GM12878 (cell line): ENCODE measurements around the gene PMP22. TPM values are rescaled to one million over a fixed set of nuclear protein-coding genes. Genes with fewer than 3 reads are reported as not detected.

Experiments used
- ATAC-seq: fragments of 200-7000 bp; cut with Tn5 transposase; 3 replicates; pipeline ENCODE4 v1.9.1; 2020; ENCODE audit warnings: mild to moderate bottlenecking, moderate library complexity
- BruUV-seq: library from RNA; stranded (reverse); fragments of 400-500 nt; replicated peaks from 2 replicates; lab custom pipeline; 2021; lab: Mats Ljungman, UMichigan
- CTCF ChIA-PET: fragments of 300-600 bp; sonication (Branson Sonifier 250); formaldehyde crosslinking; extraction: SDS; loops from one replicate; lab custom pipeline; 2021; ENCODE audit warnings: inconsistent platforms; lab: Yijun Ruan, JAX
- POLR2A ChIA-PET: fragments of 350-600 bp; formaldehyde crosslinking; extraction: SDS; loops from one replicate; lab custom pipeline; 2021; ENCODE audit warnings: inconsistent platforms; lab: Charles Lee
- RAD21 ChIA-PET: fragments of 300-600 bp; sonication (Branson Sonifier 250); formaldehyde crosslinking; loops from one replicate; lab custom pipeline; 2023; ENCODE audit warnings: antibody characterized with exemption; ENCODE audit not compliant: unreplicated experiment; lab: Charles Lee
- SMC1A ChIA-PET: fragments of 300-600 bp; sonication (Branson Sonifier 250); formaldehyde crosslinking; loops from one replicate; lab custom pipeline; 2023; ENCODE audit not compliant: unreplicated experiment, uncharacterized antibody; lab: Charles Lee
- DNase-seq: peaks from one replicate; pipeline ENCODE4 v3.0.0-alpha.2; 2011; ENCODE audit warnings: low read depth, low spot score
- FAIRE-seq: peaks from 3 replicates; lab custom pipeline; 2011; peaks lifted over from hg19 to GRCh38; lab: Jason Lieb, UNC
- H2AFZ ChIP-seq: 2 replicates; pipeline ENCODE4 v1.6.0; 2011; ENCODE audit warnings: low read depth, low read length, control low read depth; ENCODE audit not compliant: control insufficient read depth
- H3K27ac ChIP-seq: 2 replicates; pipeline ENCODE4 v1.5.1; 2011; ENCODE audit warnings: control low read depth; ENCODE audit not compliant: control insufficient read depth, insufficient read depth
- H3K27me3 ChIP-seq, 2 experiments: replicated peaks in 1 of 2; 2 replicates each; pipeline versions ENCODE4 v1.6.0 to v1.6.1; 2011; ENCODE audit warnings: low read length in 1 of 2; ENCODE audit not compliant: control insufficient read depth in 2 of 2, insufficient read depth in 2 of 2
- H3K36me3 ChIP-seq, 2 experiments: 2 replicates each; pipeline ENCODE4 v1.5.1; 2011; ENCODE audit warnings: low read length in 1 of 2; ENCODE audit not compliant: control insufficient read depth in 2 of 2, insufficient read depth in 2 of 2
- H3K4me1 ChIP-seq: 2 replicates; pipeline ENCODE4 v1.6.1; 2011; ENCODE audit warnings: mild to moderate bottlenecking, low read length, moderate library complexity, mixed read lengths; ENCODE audit not compliant: control insufficient read depth, insufficient read depth
- H3K4me2 ChIP-seq: 2 replicates; pipeline ENCODE4 v1.6.0; 2011; ENCODE audit warnings: control low read depth; ENCODE audit not compliant: control insufficient read depth, insufficient read depth
- H3K4me3 ChIP-seq: fragments of 200-600 bp; sonication (generic); 2 replicates; pipeline ENCODE4 v1.5.1; 2016
- H3K79me2 ChIP-seq: 2 replicates; pipeline ENCODE4 v1.6.0; 2011; ENCODE audit warnings: low read length; ENCODE audit not compliant: control insufficient read depth, insufficient read depth
- H3K9ac ChIP-seq: 2 replicates; pipeline ENCODE4 v1.8.0; 2011; ENCODE audit warnings: low read length, control low read depth, mixed read lengths; ENCODE audit not compliant: control insufficient read depth, insufficient read depth
- H3K9me3 ChIP-seq: replicated peaks from 3 replicates; pipeline ENCODE4 v1.5.1; 2011; ENCODE audit warnings: mild to moderate bottlenecking, low read length; ENCODE audit not compliant: control insufficient read depth, insufficient read depth
- H4K20me1 ChIP-seq: 2 replicates; pipeline ENCODE4 v1.6.0; 2011; ENCODE audit not compliant: control insufficient read depth, insufficient read depth
- CBX5 ChIP-seq: sonication (generic); IDR thresholded peaks from 2 replicates; pipeline ENCODE4 v1.6.1; 2016; ENCODE audit warnings: low read depth, moderate library complexity, mild to moderate bottlenecking, inconsistent platforms
- CHD1 ChIP-seq: IDR thresholded peaks from 2 replicates; pipeline ENCODE4 v1.6.1; 2012; ENCODE audit warnings: low read depth, low read length, improper control_type of control experiment
- FOS ChIP-seq: IDR thresholded peaks from 3 replicates; pipeline ENCODE4 v1.6.1; 2011; ENCODE audit warnings: borderline replicate concordance; ENCODE audit not compliant: insufficient read length; ENCODE audit errors: extremely low read depth
- KDM1A ChIP-seq: fragments of 200-600 bp; sonication (generic); IDR thresholded peaks from 2 replicates; pipeline ENCODE4 v1.6.1; 2016; ENCODE audit warnings: borderline replicate concordance
- LARP7 ChIP-seq: fragments of 450-650 bp; IDR thresholded peaks from 2 replicates; pipeline ENCODE4 v1.6.1; 2017; ENCODE audit warnings: mild to moderate bottlenecking
- MEF2B ChIP-seq: fragments of 450-650 bp; IDR thresholded peaks from 2 replicates; pipeline ENCODE4 v1.6.1; 2018; ENCODE audit warnings: mild to moderate bottlenecking, moderate library complexity; ENCODE audit not compliant: partially characterized antibody, poor library complexity, severe bottlenecking
- YBX1 ChIP-seq: fragments of 450-650 bp; IDR thresholded peaks from 2 replicates; pipeline ENCODE4 v1.6.1; 2016; ENCODE audit warnings: antibody characterized with exemption
- WGBS: methylation state at CpG from one replicate; pipeline ENCODE4 v1.1.6; 2016; ENCODE audit warnings: low lambda C conversion rate; ENCODE audit not compliant: insufficient replicate concordance, insufficient coverage; ENCODE audit errors: missing lambda C conversion rate; 5-methylcytosine and 5-hydroxymethylcytosine counted together
- in situ Hi-C: fragments of 300-500 bp; cut with MboI; formaldehyde crosslinking; loops from 9 replicates; pipeline ENCODE4 v1.14.3; 2018; ENCODE audit warnings: mixed read lengths
- intact Hi-C: fragments of 100-400 bp; cut with micrococcal nuclease; formaldehyde crosslinking; loops from one replicate; pipeline ENCODE4 v1.14.2; 2022; ENCODE audit not compliant: unreplicated experiment
- polyA plus RNA-seq, 11 experiments: library from polyadenylated mRNA; depleted of rRNA in 4 of 11; unstranded in 6 of 11; stranded (reverse) in 5 of 11; fragments of >200 nt; fragmentation: Nextera tagmentation in 4 of 11; fragmentation: Illumina TruSeq in 1 of 11; extraction: Ambion mirVana in 4 of 11; extraction: Trizol in 1 of 11; gene quantifications; 1 replicate in 1 of 11; 2 replicates in 10 of 11; pipeline versions ENCODE4 v1.2.1 to v1.2.3, GENCODE V29; 2011 to 2016; ENCODE audit warnings: inconsistent platforms in 2 of 11, missing spikeins in 2 of 11, low read depth in 1 of 11
- total RNA-seq, 4 experiments: library from RNA; depleted of rRNA in 3 of 4; stranded (reverse); fragments of >200 nt in 3 of 4; fragmentation: Illumina TruSeq in 1 of 4; extraction: Trizol in 1 of 4; gene quantifications; 2 replicates each; pipeline versions ENCODE4 v1.2.1 to v1.2.3, GENCODE V29; 2013 to 2021
- TF ChIP-seq, protein P1 (sequence below): fragments of 450-650 bp; IDR thresholded peaks from 2 replicates; pipeline ENCODE4 v1.6.1; 2016; ENCODE audit warnings: mild to moderate bottlenecking

Gene PMP22
- total and polyA plus RNA-seq, 10 of the 15 experiments (the other 5 are each of a cell fraction or from before 2014, with no cell fraction given) = 0.59 TPM; not detected in 9

DNA sequence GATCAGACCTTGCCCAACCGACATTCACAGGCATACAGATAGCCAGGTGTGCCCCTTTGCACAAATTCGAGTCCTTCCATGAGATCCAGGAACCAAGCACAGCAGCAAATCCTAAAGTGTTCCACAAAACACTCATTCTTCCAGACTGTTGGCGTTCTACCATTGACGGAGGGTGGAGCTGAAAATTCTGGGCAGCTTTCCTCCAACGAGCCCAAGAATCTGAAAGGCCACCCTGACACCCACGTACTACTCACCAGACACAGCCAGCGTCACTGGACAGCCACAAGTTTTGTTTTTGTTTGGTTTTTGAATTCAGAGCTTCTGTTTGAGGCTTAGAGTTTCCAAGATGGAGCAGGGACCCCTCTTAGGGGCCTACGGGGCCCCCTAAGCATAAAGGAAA is 83.8 kb downstream of the PMP22 start:
- in situ Hi-C loops (no loop called here), intact Hi-C loops (no loop called here)
- Histone ChIP-seq H4K20me1 (no peaks in the 10 kb centered on the region), H3K9ac (no peak overlapping the region), H3K79me2 (no peaks in the 10 kb centered on the region), H2AFZ (no peak overlapping the region), H3K9me3 (no peaks in the 10 kb centered on the region), H3K36me3 (no peaks in the 10 kb centered on the region), H3K27me3 (no peaks in the 10 kb centered on the region), H3K4me3 (no peak overlapping the region), H3K4me2 (no peak overlapping the region), H3K27ac (no peak overlapping the region), H3K4me1 (no peaks in the 10 kb centered on the region)
- 1% methylated on average over 8 of the region's 8 CpGs for whole genome bisulfite sequencing
- ChIA-PET POLR2A (no interaction called here), CTCF (interaction anchor here (0.7 kb wide), 1 partner anchor 1378 kb away, joined by 3 read pairs; no protein-coding TSS in a partner anchor), SMC1A (no interaction called here), RAD21 (no interaction called here)
- TF ChIP-seq MEF2B (no peak), YBX1 (no peak), KDM1A (no peak), CBX5 (no peak), LARP7 (no peak), FOS (no peak), CHD1 (no peak)
- TF ChIP-seq, protein P1, sequence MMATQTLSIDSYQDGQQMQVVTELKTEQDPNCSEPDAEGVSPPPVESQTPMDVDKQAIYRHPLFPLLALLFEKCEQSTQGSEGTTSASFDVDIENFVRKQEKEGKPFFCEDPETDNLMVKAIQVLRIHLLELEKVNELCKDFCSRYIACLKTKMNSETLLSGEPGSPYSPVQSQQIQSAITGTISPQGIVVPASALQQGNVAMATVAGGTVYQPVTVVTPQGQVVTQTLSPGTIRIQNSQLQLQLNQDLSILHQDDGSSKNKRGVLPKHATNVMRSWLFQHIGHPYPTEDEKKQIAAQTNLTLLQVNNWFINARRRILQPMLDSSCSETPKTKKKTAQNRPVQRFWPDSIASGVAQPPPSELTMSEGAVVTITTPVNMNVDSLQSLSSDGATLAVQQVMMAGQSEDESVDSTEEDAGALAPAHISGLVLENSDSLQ = no peak
- FAIRE-seq (no peak), DNase-seq (no peak), ATAC-seq (no peak)
- no TSS peak for BruUV-seq
